Stimulated activated CD8-positive, alpha-beta memory T cell treated with anti-CD3 and anti-CD28 coated beads, Interleukin-7, amount 100 ng/mL, for 24 hours (primary cell): ENCODE measurements around the gene MTHFD2.
"Not testable (repeated sequence)": the region's sequence is repeated elsewhere in the genome, so short reads cannot be mapped to it uniquely, and the experiment has no call there.

Experiments
- DNase-seq: peaks from one replicate; pipeline ENCODE4 v3.0.0-alpha.2; 2020; ENCODE audit warnings: low read depth

Gene MTHFD2

GRCh38 chr2:74198023-74198460 lies 373 bp upstream of the MTHFD2 start:
- DNase-seq: no peak

- DNase-seq: no peak
Measured at GRCh38 chr2:74199275-74199701, 873 bp downstream of the MTHFD2 start.

DNA sequence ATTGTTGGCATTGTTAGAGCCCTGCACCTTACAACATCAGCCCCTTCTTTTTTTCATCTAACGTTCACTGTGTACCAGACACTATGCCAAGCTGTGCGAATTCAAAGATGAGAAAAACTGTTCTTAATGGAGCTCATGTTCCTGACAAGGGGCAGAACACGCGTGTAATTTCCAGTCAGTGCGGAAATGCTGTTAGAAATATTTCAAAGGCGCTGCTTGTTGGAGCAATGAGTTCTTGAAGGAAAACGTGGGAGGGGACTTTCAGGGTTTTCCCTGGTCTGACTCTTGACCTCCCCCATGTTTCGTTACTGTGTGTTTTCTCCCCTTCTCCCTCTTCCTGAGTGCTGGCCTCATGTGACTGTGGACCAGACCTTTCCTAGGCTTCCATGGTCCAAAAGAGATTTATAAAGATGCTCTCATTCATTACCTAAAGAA lies 1.5 kb downstream of the MTHFD2 start:
- no peak for DNase-seq

DNA sequence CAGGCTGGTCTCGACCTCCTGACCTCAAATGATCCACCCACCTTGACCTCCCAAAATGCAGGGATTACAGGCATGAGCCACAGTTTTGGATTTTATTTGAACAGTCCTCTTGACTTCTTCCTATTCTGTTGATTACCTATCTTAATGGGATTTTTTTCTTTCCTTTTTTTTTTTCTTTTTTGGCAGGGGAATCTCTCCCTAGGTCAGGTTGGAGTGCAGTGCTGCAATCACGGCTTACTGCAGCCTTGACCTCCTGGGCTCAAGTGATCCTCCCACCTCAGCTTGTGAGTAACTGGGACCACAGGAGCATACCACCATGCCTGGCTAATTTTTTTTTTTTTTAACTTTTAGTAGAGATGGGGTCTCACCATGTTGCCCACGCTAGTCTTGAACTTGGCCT lies 2.8 kb downstream of the MTHFD2 start:
- DNase-seq: no peak

GRCh38 chr2:74201596-74201995 lies 3.2 kb downstream of the MTHFD2 start:
- no peak for DNase-seq

DNA sequence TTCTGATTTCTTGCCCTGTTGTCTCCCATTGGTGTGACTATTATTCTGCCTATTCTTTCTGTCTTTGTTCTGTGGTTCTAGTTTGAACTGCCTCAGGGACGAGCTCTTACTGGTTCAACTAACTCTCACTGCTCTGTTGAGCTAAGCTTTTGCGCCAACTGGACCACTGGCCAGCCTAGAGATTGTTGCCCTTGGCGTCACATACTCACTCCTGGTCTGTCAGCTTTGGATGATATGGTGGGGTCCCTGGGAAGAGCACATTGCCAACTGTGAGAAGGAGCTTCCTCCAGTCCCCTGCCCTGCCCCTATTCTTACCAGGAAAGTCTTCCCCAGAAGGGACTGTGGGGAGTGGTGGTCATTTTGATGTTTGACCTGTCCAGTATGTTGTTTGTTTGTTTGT lies 6.0 kb downstream of the MTHFD2 start:
- DNase-seq: no peak

DNA sequence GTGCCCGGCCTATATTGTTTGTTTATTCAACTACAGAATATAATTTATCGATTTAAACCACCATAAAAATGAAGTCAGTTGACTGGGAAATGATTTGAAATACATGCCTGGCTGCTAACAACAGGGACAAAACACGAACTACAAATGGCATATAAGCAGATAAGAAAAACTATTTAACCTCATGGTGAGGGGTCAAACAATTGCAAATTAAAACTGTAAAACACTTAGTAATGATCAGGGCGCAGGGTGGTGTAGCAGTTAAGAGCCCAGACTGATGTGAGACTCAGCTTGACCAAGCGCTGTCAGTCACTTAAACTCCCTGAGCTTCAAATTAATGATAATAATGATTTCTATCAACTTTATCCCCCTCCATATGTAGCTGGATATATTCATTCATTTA lies 6.7 kb downstream of the MTHFD2 start:
- no peak for DNase-seq

DNA sequence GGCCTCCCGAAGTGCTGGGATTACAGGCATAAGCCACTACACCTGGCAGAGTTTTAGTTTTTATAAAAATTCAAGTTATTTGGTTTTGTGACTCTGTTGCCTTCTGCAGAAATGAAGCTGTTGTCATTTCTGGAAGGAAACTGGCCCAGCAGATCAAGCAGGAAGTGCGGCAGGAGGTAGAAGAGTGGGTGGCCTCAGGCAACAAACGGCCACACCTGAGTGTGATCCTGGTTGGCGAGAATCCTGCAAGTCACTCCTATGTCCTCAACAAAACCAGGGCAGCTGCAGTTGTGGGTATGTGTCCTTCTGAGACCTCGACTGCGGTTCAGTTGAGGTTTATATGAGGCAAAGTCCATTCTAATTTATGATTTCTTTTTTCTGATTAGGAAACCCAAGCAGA lies 7.2 kb downstream of the MTHFD2 start:
- DNase-seq: no peak

GRCh38 chr2:74206180-74206688 lies 7.8 kb downstream of the MTHFD2 start:
- no peak for DNase-seq

DNA sequence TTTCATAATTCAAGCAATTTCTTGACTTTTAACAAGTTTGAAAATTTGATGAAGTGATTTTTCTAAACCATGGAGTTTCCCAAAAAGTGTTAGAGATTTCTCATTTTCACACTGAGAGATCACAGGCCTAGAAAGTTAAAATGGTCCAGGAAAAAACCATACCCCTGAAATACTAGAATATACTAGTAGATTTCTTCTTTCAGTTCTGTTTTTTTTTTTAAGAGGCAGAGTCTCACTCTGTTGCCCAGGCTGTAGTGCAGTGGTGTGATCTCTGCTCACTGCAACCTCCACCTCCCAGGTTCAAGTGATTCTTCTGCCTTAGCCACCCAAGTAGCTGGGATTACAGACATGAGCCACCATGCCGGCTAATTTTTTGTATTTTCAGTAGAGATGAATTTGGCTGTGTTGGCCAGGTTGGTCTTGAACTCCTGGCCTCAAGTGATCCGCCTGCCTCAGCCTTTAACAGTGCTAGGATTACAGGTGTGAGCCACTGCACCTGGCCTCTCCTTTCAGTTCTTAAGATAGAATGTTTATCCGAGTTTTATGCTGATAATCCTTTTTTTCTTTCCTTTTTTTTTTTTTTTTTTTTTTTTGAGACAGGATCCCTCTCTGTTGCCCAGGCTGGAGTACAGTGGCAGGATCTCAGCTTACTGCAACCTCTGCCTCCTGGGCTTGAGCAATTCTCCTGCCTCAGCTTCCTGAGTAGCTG lies 14.4 kb downstream of the MTHFD2 start:
- no peak for DNase-seq

GRCh38 chr2:74215771-74216170 lies 17.4 kb downstream of the MTHFD2 start:
- not testable (repeated sequence) for DNase-seq

GRCh38 chr2:74216642-74217041 lies 18.2 kb downstream of the MTHFD2 start:
- DNase-seq: no peak

DNA sequence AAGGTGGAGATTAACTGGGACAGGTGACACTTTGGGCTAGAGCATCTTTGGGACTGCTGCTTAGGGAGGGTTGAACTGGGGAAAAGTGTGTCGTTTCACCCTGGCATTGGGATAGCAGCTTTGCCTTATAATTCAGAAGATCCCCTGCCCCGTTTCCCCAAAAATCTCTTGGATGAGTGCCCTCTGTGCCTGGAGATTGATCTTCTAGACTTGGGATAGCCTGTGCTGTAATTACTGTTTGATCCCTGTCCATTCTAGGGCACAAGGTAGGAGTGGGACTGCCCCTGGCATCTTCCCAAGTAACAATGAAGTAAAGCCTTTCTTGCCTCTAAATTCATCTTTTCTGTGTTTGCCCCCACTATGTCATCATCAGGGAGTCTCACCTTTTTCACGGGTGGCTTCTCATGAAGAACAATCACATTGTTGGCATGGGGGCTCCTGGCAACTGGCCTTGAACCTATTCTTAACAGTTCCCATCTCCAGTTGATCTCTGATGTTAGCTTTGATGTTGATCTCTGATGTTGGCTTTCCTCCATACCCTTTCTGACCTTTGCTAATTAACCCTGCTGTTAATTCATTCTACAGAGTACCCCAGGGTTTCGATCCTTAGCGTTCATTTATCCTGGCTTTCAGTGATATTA lies 21.6 kb downstream of the MTHFD2 start:
- DNase-seq: no peak

GRCh38 chr2:74221091-74221490 lies 22.7 kb downstream of the MTHFD2 start:
- DNase-seq: no peak

DNA sequence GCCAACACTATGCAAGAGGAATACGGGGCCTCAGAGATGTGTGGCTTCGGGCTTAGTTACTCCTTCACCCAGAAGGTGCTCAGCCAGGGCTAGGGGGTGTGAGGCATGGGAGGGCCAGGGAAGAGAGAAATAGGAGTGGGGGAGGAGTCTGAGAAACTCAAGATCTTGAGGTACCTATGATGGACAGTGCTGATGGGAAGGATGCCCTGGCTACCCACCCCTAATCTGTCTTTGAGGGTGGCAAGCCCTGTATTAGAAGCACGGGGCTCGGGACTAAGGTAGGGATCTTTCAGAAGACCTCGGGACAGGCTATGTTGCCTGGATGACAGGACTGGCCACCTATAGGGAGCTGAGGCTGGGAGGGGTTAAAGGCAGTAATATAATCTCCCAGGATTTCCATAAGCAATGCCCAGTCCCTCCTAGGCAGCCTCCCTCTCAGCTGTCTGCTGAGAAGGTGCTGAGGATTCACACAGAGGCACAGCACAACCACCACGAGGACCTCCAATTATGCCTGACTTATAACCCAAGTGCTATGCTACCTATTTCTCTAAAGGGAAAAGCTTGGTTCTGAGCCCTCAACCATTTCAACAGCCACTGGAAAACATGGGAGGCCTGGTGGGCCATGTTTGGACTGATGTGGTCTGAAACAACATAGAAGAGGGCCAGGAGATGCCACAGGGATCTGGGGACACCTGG lies 23.3 kb downstream of the MTHFD2 start:
- no peak for DNase-seq

- no peak for DNase-seq
Measured at GRCh38 chr2:74222300-74222650, 23.9 kb downstream of the MTHFD2 start.

GRCh38 chr2:74223941-74224770 lies 25.7 kb downstream of the MTHFD2 start:
- no peak for DNase-seq

DNA sequence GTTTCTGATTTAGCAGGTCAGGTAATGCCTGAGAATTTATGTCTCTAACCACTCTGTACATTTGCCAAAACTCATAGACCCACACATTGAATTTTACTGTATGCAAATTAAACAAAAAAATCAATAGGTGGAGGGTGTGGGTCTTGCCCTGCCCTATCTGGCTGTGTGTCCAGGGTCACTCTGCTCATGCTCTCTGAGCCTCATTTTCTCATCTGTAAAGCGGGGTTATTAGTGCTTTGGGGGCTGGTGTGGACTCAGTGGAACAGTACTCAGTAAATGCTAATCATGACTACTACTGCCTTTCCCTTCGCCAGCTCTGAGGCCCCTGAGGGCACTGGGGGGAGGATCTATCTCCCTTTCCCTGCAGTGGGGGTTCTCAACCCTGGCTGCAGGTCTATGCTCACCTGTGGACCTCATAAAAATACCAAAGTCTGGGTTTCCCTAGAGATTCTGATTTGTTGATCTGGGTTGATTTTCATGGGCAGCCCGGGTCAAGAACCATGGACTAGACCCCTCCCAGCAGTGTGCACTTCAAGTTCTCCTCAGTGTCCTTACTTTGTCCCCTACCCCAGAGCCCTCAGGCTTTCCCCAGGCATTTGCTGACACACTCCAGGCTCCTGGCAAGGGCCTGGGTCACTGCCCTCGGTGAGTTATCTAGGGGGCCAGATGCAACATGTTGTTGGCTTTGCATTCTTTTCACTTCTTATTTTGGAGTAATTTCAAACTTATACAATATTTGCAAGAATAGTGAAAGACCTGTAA lies 27.5 kb downstream of the MTHFD2 start:
- DNase-seq: no peak

- DNase-seq: no peak
Measured at GRCh38 chr2:74226648-74227213, 28.3 kb downstream of the MTHFD2 start.

DNA sequence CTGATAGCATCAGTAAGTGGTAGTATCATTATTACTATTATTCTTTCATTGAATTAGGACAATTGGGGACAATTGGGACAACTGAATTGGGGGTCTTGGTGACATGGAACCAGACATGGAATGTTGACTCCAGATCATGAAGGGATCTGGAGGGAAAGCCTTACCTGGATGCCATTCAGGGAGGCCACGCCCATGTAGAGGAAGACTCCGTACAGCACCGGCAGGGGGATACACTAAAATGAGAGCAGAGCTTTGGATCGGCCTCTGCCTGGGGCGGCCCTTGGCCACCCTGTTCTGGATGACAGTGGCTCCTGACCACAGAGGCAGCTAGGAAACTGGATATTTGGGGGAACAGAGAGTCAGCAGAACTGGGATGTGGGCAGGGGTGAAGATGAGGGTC lies 29.2 kb downstream of the MTHFD2 start:
- DNase-seq: no peak

DNA sequence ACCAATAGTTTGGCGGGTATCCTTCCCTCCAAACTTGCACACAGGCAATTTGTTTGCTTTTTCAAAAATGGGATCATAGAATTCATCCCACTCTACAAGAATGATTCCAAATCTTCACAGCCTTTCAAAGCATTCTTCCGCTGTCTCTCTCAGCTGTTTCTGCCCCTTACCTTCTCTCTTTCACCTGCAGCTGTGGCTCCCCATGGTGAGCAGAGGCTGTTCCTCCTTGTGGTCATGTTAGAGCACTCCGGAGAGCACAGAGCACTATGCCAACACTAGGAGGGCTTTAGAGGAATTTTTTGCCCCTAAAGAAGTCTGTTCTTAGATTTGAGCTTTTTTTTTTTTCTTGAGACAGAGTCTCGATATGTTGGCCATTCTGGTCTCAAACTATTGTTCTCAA lies 30.4 kb downstream of the MTHFD2 start:
- DNase-seq: no peak
